Activated CD4-positive, alpha-beta T cell treated with anti-CD3 and anti-CD28 coated beads, Interleukin-2, amount 50 U/mL, for 16 hours (primary cell): ENCODE measurements around the gene TBC1D12.
"Not testable (repeated sequence)": the region's sequence is repeated elsewhere in the genome, so short reads cannot be mapped to it uniquely, and the experiment has no call there.

Experiments used
- DNase-seq: peaks from one replicate; pipeline ENCODE4 v3.0.0-alpha.2; 2020

The TBC1D12 gene

DNA sequence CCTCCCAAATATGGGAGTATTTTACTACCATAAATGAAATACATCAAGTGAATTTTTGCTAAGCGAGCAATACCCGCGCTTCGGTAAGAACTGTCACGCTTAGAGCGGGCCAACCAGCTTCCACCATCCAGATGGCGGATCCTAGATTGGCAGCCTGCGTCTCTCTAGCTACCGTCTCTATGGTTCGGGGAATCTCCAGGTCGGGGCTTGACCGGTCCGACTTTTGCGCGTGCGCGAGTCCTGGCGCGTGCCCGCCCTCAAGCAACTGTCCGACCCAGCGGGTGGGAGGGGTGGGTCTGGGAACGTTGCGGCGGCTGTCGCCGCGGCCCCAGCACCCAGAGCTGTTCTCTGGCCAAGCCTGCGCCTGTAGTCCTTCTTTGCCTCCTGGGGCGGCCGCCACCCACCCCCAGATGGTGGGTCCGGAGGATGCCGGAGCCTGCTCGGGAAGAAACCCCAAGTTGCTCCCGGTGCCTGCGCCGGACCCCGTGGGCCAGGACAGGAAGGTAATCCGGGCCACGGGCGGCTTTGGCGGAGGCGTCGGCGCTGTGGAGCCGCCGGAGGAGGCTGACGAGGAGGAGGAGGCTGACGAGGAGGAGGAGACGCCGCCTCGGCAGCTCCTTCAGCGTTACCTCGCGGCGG is at the start of gene TBC1D12:
TSS of gene TBC1D12 (plus strand) at position 338 of the 639 bp plus-strand sequence. CDS start at position 411, 73 bp downstream.
- peak; percentile 66 for DNase-seq

DNA sequence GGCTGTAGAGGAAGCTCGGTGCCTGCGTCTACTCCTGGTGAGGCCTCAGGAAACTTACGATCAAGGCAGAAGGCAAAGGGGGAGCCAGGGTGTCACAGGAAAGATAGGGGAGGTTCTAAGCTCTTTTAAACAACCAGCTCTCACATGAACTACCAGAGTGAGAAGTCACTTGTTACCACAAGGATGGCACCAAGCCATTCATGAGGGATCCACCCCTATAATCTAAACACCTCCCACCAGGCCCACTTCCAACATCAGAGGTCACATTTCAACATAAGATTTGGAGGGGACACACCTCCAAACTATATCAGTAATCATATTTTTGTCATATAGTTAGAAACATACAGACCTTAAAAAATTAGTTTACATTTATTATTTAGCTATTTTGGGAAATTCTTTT is 49.0 kb upstream of the TBC1D12 start:
- no peak for DNase-seq

DNA sequence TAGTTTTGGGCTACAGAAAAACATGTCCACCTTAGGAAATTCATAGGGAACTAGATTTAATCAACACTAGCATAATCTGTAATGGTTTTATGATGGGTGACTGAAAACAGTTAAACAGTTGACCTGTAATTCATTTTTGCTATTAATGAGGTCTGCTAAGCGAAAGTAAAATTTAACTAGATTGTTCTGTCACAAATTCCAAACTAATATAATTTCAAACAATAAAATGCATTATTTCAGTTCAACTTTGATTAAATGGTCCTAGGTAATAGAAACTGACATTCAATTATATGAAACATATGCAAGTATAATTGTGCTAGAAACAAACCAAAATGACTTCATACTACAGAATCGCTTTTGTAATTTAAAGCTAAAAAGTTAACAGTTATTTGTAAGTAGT is 46.5 kb upstream of the TBC1D12 start:
- DNase-seq: no peak

DNA sequence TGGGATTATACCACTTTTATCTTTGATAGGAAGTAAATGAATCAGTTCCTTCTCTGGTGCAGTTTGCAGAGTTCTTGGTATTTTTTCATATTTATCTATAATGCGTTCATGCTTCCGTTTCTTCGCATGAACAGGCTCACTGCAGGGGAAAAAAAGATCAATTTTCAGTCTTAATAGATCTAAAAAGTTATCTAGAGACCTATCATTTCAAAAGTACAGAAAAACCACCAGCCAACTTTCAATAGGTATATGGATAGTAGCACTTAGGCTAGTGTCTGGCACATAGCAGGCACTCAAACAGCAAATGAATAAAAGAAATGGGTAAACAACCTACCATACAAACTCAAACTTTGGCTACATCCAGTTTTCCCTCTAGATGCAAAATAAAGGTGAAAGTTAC is 45.1 kb upstream of the TBC1D12 start:
- peak; percentile 46 for DNase-seq

DNA sequence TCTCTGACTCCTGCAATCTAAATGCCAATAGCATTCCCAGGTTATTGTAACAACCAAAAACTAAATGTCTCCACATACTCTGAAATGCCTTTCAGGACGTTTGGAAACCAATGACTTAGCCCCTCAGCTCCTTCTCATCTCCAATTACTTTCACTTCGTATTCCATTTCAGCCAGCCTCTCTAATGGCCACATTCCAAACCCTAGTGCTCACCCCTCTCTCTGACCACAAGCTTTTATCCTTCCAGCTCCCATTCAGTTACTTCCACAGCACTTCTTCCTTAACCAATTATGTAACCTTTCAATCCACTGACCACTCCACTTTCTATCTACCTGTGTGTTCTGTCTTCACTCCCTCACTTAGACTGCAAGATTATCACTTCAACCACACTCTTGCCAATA is 43.9 kb upstream of the TBC1D12 start:
- no peak for DNase-seq

DNA sequence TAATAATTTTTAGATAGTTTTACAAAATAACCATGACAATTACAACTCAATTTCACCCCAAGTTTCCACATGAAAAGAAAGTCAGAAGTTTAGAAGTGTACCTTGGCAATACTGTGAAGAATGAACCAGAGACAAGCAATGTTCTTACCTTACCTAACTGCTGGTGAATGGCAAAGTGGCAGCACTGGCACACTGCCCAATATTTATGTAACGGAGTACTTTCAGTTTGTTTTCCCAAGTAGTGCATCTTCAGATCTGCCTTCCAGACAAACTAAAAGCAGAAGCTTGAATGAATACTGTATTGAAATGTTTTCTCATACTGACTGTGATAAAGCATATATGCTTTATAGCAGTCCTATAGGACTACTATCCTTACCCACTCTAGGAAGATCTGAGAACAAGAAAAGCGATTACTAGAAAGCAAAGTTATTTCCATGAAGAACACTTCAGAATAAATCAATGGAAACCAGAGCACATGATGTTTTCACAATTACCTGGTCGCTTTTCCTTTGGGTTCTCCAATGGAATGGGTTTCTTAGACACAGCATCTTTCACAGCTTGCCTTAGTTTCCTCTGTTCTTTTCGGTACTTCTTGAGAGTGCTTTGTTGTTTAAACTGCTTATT is 41.1 kb upstream of the TBC1D12 start:
- DNase-seq: peak; percentile 8

DNA sequence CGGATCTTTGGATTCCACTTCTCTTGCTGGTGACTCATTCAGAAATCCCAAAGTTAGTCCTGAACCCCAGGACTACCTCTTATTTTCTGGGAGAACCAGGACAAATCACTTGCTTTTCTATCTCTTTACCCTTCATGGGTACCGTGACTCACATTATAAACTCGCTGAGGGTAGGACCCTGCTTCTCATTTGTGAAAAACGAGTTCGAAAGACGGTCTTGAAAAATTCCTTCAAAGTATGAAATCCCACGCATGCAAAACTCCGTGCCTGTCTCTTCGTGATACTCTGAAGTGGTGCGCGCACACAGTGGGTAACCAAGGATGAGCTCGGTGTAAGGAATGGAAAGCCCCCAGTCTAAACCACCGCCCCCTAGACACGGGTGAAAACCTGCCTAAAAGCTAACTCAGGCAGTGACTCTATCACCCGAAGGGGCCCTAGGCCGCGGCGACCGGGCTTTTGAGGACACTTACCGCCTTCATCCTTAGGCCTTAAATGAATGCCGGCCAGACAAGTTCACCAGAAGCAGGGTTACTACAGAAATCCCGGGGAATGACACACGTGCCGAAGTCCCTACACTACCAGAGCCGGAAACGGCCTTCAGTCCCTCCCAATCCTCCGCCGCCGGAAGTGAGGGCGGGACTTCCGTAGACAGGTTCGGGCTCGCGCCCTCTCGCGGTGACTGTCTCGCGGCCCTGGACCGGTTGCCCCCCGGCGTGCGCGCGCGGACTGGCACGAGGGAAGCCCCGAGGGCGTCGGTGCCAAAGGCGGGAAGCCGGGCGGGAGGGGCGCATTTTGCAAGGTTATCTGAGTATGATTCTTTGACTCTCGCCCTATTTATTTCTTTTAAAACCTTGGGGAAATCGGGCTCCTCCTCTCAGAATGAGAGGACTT is 39.7 kb upstream of the TBC1D12 start, which contains the start of gene NOC3L:
TSS of gene NOC3L (minus strand) at position 580 of the 891 bp plus-strand sequence. CDS start at position 479, 101 bp downstream.
- DNase-seq: peak; percentile 96

DNA sequence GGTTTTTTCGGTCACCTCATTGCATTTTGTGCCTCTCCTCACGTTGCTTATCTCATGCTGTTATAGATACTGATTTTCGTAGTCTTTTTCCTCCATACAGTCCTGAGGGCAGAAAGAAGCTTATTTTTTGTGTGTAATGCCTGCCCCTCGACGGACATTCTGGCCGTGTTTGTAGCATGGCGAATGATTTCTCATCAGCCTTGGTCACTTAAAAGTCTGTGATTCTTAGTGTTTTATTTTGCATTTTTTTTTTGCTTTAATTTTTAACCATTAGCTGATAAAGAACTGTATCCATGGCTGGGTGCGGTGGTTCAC is 39.1 kb upstream of the TBC1D12 start:
- no peak for DNase-seq

DNA sequence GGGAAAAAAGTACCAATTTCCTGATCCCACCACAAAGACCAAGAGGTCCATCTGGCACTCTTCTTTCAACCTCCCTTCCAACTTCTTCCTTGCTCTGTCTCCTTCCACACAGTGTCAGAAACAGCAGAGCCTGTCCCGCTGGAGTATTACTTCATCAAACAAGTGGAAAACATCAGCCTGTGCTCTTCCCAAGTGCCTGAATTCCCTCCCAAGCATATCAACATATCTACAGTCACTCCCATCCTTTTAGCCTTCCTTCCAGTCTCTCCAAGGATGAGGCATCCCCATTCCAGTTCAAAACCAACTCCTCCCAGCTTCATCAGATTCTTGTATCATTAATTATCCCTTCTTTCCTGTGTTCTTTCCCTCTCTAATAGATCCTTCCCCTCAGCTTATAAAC is 37.9 kb upstream of the TBC1D12 start:
- no peak for DNase-seq

DNA sequence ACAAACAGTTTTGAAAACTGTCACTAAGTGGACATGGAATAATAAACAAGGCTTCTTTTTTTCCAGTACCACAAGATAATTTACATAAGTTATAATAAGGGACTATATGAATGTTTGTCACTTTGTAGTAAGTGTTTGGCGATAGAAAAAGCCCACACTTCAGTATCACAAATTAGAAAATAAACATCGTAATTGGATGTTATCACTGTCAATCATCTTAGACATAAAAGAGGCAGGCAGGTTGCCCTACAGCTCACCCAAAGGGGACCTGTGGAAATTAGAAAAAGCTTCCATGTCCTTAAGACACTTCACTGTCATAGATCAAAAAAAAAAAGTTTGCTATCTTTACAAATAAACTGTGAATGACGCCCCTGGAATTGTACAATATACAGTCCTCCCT is 36.0 kb upstream of the TBC1D12 start:
- DNase-seq: no peak

DNA sequence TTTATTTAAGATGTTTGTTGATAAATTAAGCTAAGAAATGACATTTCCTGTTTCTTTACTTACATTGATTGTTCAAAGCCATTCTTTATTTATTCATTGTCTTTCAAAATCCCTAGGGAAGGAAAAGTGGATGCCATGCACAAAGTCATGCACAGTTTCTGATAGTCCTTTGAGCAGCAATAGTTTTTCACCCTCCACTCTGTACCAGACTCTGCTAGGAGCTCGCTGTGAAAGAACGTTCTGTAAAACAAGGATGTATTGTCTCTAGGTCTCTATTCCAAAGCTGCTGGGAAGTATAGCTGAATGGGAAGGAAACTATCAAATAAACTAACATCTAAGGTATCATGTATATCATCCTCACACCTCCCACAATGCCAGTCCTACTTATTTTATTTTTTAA is 31.8 kb upstream of the TBC1D12 start:
- DNase-seq: no peak

DNA sequence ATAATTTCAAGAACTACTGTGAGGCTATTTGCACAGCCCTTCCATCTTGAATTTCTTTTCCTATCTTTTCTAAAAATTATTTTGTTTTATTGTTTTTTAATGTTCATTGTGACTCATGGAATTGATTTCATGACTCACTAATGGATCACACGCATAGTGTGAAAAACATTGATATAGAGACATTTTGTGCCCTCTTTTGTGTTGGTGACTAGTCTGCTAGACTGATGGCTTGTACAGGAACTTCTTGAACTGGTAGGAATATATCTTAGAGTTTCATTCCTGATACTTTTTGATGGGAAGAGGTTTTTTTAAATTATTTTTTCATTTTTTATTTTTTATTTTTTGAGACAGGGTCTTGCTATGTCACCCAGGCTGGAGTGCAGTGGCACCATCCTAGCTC is 27.0 kb upstream of the TBC1D12 start:
- no peak for DNase-seq

DNA sequence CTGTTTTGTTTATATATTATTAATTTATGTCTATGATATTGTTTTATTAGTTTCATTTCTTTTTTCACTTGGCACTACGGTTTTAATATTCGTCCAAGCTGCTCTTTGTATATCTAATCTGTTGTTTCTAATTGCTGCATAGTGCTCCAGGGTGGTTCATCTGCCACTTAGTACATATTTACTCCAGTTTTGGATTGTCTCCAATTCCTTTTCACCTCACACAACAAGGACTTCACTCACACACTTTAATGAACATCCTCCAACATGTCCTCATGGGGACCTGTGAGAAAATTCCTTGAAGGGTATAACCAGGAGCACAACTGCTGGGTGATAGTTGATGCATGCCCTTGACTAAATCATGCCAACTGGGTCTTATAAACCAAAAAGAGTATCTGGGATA is 25.5 kb upstream of the TBC1D12 start:
- DNase-seq: no peak

DNA sequence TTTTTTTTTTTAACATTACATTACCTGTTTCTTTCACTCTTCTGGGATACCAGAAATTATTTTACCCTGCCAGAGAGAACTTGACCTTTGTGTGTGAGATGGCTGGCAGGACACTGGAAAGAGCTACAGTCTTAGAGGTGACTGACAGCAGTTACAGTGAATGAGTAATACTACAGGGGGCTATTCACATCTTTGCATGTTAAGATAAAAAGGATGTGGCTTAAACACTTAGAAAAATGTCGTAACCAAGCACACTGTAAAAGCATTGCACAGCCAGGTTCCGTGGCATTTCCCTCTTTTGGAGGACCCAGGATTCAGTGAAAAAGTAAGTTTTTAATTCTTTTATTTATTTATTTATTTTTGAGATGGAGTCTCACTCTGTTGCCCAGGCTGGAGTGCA is 18.8 kb upstream of the TBC1D12 start:
- no peak for DNase-seq

DNA sequence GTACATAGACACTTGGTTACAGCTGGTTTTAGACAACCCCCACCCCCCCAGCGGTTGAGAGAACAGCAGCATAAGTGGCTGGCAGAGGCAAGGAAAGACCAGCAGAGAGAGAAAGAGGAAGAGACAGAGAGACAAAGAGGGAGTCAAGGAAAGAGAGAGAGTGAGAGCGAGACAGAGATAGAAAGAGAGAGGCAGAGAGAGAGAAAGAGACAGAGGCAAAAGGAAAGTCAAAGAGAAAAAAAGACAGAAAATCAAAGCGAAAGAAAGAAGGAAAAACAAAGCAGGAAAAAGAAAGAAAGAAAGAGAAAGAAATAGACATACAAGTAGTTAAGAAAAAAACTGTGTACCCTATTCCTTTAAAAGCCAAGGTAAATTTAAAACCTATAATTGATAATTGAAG is 16.6 kb upstream of the TBC1D12 start:
- DNase-seq: not testable (repeated sequence)

DNA sequence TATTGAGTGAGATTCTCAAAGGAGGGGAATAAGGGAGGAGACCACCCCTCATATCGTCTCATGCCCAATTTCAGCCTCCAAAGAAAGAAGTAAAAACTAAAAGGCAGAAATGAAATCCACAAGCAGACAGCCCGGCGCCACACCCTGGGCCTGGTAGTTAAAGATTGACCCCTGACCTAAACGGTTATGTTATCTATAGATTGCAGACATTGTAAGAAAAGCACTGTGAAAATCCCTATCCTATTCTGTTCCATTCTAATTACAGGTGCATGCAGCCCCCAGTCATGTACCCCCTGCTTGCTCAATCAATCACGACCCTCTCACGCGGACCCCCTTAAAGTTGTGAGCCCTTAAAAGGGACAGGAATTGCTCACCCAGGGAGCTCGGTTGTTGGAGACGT is 10.2 kb upstream of the TBC1D12 start:
- not testable (repeated sequence) for DNase-seq

DNA sequence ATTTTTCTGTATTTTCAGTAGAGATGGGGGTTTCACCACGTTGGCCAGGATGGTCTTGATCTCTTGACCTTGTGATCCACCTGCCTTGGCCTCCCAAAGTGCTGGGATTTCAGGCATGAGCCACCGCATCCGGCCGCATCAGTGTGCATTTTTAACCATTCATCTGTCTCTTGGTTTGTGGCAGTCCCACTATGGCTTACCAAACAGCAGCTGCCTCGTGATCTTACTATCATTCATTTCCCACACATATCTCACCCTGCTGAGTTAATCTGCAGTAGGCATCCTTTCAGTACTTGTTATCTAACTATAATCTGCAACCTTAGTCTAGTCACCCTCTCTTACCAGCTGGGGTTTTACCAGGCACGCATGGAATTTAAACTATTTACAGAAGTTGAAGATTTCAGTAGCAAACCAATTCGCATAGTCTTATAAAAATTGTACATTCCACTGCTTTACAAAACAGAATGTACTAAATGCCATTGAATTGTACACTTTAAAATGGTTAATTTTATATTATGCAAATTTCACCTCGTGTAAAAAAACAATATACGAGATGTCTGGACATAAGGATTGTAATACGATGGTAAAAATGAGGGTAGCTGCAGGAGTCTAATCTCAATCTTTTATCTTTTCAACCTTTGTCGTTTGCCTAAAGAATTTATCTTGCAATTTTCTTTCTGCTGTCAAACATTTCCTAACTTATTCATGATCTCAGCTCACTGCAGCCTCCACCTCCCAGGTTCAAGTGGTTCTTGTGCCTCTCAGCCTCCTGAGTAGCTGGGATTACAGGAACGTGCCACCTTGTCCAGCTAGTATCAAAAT is 4.6 kb upstream of the TBC1D12 start:
- no peak for DNase-seq

DNA sequence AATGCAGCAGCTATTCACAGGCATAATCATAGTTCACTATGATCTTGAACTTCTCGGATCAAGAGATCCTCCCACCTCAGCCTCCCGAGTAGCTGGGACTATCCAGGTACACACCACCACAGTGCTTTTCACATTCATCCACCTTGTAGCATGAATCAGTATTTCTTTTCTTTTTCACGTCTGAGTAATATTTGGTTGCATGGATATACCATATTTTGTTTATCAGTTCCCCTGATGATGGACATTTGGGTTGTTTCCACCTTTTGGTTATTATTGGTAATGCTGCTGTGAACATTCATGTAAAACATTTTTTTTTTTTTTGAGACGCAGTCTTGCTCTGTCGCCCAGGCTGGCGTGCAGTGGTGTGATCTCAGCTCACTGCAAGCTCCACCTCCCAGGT is 3.6 kb upstream of the TBC1D12 start:
- no peak for DNase-seq

DNA sequence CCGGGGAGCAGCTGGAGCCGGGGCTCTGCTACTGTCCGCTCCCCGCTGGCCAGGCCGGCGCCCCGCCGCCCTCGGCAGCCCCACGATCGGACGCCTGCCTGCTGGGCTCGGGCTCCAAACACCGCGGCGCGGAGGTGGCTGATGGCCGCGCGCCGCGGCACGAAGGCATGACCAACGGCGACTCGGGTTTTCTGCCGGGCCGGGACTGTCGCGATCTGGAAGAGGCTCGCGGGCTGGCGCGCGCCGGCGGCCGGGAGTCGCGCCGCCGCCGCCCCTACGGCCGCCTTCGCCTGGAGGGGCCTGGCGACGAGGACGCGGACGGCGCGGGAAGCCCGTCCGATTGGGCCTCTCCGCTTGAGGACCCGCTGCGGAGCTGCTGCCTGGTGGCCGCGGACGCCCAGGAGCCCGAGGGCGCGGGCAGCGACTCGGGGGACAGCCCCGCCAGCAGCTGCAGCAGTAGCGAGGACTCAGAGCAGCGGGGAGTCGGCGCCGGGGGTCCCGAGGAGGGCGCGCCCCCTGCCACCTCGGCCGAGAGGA is 570 bp downstream of the TBC1D12 start:
- DNase-seq: no peak

DNA sequence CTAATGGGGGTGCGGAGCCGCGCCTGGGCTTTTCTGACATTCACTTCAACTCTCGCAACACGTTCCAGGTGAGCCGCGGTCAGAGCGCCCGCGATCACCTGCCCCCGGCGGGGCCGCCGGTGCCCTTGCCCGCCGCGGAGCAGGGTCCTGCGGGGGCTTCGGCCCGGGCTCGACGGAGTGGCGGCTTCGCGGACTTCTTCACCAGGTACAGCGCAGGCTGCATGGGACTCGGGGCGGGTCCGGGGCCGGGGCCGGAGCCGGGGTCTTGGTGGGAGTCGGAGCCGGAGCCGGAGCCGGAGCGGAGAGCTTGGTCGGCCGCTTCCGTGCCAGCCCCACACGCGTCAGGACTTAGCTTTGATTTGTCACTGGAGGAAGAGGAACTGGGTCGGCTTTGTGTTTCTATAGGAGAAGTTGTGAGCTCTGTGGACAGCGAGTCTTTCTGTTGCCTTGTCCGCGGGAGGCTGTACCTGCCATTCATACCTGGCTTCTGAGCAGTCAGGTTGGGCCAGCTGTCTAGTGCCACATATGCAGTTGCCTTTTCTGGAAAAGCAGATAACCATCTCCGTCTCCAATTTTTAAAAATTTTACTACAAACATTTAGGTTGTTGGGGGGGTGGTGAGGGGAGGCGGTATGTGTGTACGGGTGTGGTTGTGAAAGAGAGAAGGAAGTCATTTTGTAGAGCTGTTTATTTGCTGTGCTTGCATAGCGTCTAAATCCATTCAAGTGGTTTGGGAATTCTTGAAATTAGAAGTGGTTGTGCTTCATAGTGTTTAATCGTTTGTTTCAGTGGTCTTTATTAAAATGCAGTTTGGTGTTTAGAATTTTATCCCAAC is 1.3 kb downstream of the TBC1D12 start:
- peak; percentile 25 for DNase-seq

DNA sequence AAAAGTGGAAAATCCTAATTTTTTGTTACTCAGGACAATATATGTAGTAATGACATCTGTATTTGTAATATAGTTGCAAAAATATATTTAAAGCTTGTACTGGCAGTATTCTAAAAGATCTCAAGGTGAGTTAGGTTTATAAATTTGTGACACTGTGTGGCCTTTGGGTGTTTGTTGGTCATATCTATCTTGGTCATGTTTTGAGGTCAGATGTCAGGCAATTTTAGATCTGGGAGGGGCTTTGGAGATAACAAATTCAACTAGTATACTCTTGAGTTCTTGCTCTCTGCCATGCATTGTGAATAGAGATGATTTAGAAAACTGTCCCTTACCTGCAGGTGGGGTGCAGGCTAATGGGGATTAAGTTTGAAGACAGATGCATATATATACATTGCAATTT is 3.1 kb downstream of the TBC1D12 start:
- no peak for DNase-seq

DNA sequence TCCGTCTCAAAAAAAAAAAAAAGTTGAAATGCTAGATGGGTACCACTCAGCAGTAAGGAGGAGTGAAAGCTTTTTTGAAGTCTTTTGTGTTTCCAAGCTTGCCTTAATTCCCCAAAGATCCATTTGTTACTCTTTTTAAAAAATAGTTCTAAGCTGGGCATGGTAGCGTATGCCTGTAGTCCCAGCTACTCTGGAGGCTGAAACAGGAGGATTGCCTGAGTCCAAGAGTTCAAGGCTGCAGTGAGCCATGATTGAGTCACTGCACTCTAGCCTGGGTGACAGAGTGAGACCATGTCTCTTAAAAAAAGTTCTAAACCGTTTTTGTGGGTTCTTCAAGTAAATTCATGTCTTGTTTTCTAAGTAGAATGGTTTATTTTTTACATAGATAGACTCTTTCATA is 5.3 kb downstream of the TBC1D12 start:
- no peak for DNase-seq
